Ureter (tissue), 1 donor: Measurements from ENCODE around the gene RPL18A. TPM values are rescaled to one million over a fixed set of nuclear protein-coding genes. Genes with fewer than 3 reads are reported as not detected.
A peak's percentile ranks its signal among the peaks of the same experiment; 100 is the strongest.

Experiments used
- DNase-seq: peaks from one replicate; pipeline ENCODE4 v3.0.0-alpha.2; 2020; ENCODE audit warnings: low spot score
- total RNA-seq: library from RNA; stranded (reverse); gene quantifications from one replicate; pipeline ENCODE4 v1.2.4, GENCODE V29; 2023
- donor health status: DM: yes; HTN: yes; CAD: no.

The RPL18A gene
- total RNA-seq, 1 donor from 2014 or later = 2,079 TPM

GRCh38 chr19:17841810-17842662, 17.7 kb upstream of the RPL18A start:
- peak; percentile 95 for DNase-seq

GRCh38 chr19:17842663-17843291, 16.9 kb upstream of the RPL18A start:
- no peak for DNase-seq

- no peak for DNase-seq
Measured at GRCh38 chr19:17843292-17843827, 16.4 kb upstream of the RPL18A start.

- no peak for DNase-seq
Measured at GRCh38 chr19:17843908-17844490, 15.7 kb upstream of the RPL18A start.

GRCh38 chr19:17846146-17846545, 13.6 kb upstream of the RPL18A start:
- DNase-seq = no peak

- DNase-seq = peak; percentile 70
Measured at GRCh38 chr19:17847538-17848366, 12.0 kb upstream of the RPL18A start, which contains the start of gene JAK3. TSS of gene JAK3 (minus strand) at chr19:17847982. CDS start at chr19:17844417, 3,565 bp downstream.

- DNase-seq = no peak
Measured at GRCh38 chr19:17848595-17849292, 11.0 kb upstream of the RPL18A start.

- no peak for DNase-seq
Measured at GRCh38 chr19:17854061-17854460, 5.6 kb upstream of the RPL18A start.

- peak; percentile 91 for DNase-seq
Measured at GRCh38 chr19:17855280-17856152, 4.2 kb upstream of the RPL18A start.

- DNase-seq = no peak
Measured at GRCh38 chr19:17860331-17860992, 752 bp downstream of the RPL18A start.

GRCh38 chr19:17860993-17861360, 1.3 kb downstream of the RPL18A start:
- no peak for DNase-seq

- no peak for DNase-seq
Measured at GRCh38 chr19:17861542-17862402, 2.1 kb downstream of the RPL18A start.

GRCh38 chr19:17862711-17863519, 3.2 kb downstream of the RPL18A start:
- no peak for DNase-seq

- DNase-seq = no peak
Measured at GRCh38 chr19:17863520-17864182, 3.9 kb downstream of the RPL18A start.

- DNase-seq = no peak
Measured at GRCh38 chr19:17865364-17866311, 5.9 kb downstream of the RPL18A start.
